ENCODE measurements around the gene ZFP36. TPM values are rescaled to one million over a fixed set of nuclear protein-coding genes. Genes with fewer than 3 reads are reported as not detected.
"Not testable (repeated sequence)": the region's sequence is repeated elsewhere in the genome, so short reads cannot be mapped to it uniquely, and the experiment has no call there.

The ZFP36 gene
- polyA plus RNA-seq, 4 donors: 20.3 to 59.1 (median 38.2) TPM

GRCh38 chr19:39435499-39436349 is 29.1 kb downstream of the ZFP36 start, which contains the start of gene RPS16:
Gene RPS16 (minus strand): TSS chr19:39435949. CDS start chr19:39435895, 54 bp downstream.
- peak; percentile 90 to 97 (median 94) for DNase-seq (ENCODE audit: low read depth in 4 of 4, low spot score in 3 of 4)

DNA sequence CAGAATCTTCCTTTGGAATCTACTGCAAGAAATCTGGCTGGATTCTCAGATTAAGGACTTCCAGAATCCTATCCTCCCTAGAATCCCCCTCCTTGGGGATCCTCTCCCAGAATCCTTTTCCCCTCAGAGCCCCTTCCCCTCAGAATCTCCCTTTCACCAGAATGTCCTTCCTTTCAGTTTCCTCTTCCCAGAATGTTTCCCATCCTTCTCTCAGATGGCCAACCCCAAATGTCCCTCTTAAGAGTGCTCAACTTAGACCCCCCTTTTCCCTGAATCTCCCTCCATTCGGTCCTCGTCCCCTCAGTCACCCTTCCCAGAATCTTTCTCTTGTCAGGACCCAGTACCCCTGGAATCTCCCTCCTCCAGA is 29.7 kb downstream of the ZFP36 start:
- no peak for DNase-seq (ENCODE audit: low read depth in 4 of 4, low spot score in 3 of 4)

DNA sequence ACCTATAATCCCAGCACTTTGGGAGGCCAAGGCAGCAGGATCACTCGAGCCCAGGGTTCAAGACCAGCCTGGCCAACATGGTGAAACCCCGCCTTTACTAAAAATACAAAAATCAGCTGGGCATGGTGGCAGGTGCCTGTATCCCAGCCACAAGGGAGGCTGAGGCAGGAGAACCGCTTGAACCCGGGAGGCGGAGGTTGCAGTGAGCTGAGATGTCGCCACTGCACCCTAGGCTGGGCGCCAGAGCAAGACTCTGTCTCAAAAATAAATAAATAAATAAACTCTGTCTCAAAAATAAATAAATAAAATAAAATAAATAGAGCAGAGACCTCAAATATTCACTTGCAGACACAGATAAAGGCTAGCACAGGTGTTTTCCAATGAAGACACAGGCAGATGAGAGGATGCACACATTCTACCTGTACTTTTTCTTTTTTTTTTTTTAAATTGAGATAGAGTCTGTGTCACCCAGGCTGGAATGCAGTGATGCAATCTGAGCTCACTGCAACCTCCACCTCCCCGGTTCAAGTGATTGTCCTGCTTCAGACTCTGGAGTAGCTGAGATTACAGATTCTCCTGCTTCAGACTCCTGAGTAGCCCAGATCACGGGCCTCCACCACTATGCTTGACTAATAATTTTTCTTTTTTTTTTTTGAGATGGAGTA is 31.8 kb downstream of the ZFP36 start:
- DNase-seq (ENCODE audit: low read depth in 4 of 4, low spot score in 3 of 4): no peak

DNA sequence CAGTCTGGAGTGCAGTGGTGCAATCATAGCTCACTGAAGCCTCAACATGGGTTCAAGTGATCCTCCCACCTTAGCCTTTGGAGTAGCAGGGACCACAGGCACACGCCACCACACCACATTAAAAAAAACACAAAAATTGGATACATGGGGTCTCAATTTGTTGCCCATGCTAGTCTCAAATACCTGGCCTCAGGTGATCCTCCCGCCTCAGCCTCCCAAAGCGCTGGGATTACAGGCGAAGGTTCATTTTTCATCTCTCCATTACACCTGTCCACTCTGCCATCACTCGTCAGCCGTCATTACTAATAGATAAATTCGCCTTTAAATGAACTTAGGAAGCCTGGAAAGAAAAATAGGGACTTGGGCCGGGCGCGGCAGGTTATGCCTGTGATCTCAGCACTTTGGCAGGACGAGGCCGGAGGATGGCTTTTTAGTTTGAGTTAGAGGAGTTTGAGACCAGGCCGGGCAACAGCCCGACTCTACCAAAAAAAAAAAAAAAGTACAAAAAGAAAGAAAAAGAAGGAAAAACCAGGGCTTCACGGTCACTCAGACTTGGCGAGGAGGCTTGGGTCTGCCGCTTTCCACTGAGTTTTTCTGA is 38.0 kb downstream of the ZFP36 start:
- DNase-seq (ENCODE audit: low read depth in 4 of 4, low spot score in 3 of 4): no peak

DNA sequence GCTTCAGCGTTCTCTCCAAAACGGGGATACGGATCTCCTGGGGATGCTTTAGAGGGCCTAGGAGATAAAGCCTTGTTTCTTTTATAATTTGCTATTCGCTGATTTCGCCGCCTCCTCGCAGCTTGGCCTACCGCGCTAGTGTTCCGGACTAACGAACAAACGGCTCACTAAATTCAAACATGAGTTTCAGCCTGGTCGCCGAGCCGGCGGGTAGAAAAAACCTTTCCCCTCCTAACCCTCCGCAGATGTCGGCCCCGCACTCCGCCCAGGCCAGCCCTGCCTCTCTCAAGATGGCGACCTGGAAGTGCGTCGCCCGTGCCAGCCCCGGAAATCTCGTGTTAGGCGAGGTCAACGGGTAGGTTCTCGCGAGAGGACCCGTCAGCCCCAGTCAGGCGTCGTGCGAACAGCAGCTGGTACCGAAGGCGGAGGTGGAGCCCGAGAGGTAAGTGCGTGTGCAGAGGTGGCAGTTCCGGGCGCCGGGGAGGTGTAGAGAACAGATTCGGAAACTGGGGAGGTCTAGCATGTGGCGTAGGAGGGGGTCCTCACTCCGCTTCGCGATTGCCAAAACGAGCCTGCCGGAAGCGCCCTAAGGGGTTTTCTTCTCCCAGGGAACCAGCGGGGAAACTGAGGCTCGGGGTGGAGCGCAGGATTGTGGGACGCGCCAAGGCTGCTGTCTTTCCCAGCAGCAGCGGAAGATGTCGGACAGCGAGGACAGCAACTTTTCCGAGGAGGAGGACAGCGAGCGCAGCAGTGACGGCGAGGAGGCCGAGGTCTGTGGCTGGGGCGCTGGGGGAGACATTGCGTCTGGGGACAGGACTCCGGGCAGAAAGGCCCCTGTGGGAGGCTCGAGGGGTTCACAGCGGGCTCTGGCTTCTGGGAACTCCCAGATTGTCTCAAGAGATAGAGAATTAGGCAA is 38.8 kb downstream of the ZFP36 start, which contains the start of gene SUPT5H:
Gene SUPT5H, plus strand, starts transcription at position 387 of the 916 bp plus-strand sequence. Its CDS starts 309 bp downstream, at position 696.
- DNase-seq (ENCODE audit: low read depth in 4 of 4, low spot score in 3 of 4): peak; percentile 92 to 95 (median 95)

- DNase-seq (ENCODE audit: low read depth in 4 of 4, low spot score in 3 of 4): no peak
Measured at GRCh38 chr19:39446365-39447084, 39.9 kb downstream of the ZFP36 start.

- DNase-seq (ENCODE audit: low read depth in 4 of 4, low spot score in 3 of 4): no peak
Measured at GRCh38 chr19:39448271-39448670, 41.6 kb downstream of the ZFP36 start.

DNA sequence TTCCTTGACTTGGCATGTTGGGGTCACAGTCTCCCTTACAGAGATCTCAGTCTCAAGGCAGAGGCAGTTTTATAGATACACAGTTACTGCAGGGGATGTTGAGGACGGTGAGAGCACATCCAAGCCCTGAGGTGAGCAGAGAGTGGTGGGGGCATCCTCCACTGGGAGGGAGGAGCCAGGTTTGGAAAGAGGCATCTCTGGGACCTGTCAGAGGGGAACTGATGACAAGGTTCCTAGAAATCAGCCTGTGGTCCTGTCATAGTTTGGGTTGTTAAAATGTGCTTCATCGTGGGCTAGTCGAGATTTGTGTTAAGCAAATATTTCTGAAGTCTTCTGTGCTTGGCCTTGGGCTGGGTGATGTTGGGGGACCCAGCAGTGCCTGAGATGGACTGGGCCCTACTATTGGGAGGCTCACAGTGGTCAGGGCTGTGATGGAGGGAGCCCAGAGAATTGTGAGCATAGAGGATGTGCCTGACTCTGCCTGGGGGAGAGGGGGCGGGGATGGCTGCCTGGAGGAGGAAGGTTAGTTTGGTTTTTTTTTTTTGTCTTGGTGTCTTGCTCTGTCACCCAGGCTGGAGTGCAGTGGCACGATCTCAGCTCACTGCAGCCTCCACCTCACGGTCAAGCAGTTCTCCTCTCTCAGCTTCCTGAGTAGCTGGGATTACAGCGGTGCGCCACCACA is 42.6 kb downstream of the ZFP36 start:
- no peak for DNase-seq (ENCODE audit: low read depth in 4 of 4, low spot score in 3 of 4)

GRCh38 chr19:39451257-39451656 is 44.6 kb downstream of the ZFP36 start:
- not testable (repeated sequence) for DNase-seq (ENCODE audit: low read depth in 4 of 4, low spot score in 3 of 4)

Other genes with a start within 250 kb of the ZFP36 start
- 1 to 10 TPM in 3 of 4 donors, under 1 TPM in 1; 0.93 to 4.7 (median 1.6) TPM for gene NCCRP1, start 209.9 kb upstream of the ZFP36 start, polyA plus RNA-seq (ENCODE audit: insufficient read length in 4 of 4)
- not detected for gene SYCN, start 202.6 kb upstream of the ZFP36 start, polyA plus RNA-seq (ENCODE audit: insufficient read length in 4 of 4)
- gene IFNL3, start 161.8 kb upstream of the ZFP36 start, polyA plus RNA-seq (ENCODE audit: insufficient read length in 4 of 4): under 1 TPM in 1 of 4 donors, not detected in 3; 0.10 TPM
- under 1 TPM in 2 of 4 donors, not detected in 2; 0.14 to 0.17 TPM for gene IFNL4, start 158.0 kb upstream of the ZFP36 start, polyA plus RNA-seq (ENCODE audit: insufficient read length in 4 of 4)
- gene IFNL2, start 138.5 kb upstream of the ZFP36 start, polyA plus RNA-seq (ENCODE audit: insufficient read length in 4 of 4): not detected
- gene IFNL1, start 110.4 kb upstream of the ZFP36 start, polyA plus RNA-seq (ENCODE audit: insufficient read length in 4 of 4): not detected
- 1 to 10 TPM; 1.4 to 2.5 (median 1.7) TPM for gene LRFN1, start 86.0 kb upstream of the ZFP36 start, polyA plus RNA-seq (ENCODE audit: insufficient read length in 4 of 4)
- 10 to 100 TPM; 24.6 to 29.2 (median 25.3) TPM for gene GMFG, start 70.8 kb upstream of the ZFP36 start, polyA plus RNA-seq (ENCODE audit: insufficient read length in 4 of 4)
- 100 to 1,000 TPM; 106 to 136 (median 107) TPM for gene SAMD4B, start 64.4 kb upstream of the ZFP36 start, polyA plus RNA-seq (ENCODE audit: insufficient read length in 4 of 4)
- 10 to 100 TPM; 66.5 to 70.6 (median 68.6) TPM for gene PAF1, start 15.7 kb upstream of the ZFP36 start, polyA plus RNA-seq (ENCODE audit: insufficient read length in 4 of 4)
- gene MED29, start 15.5 kb upstream of the ZFP36 start, polyA plus RNA-seq (ENCODE audit: insufficient read length in 4 of 4): 10 to 100 TPM; 41.5 to 48.2 (median 43.1) TPM
- 10 to 100 TPM; 62.9 to 89.6 (median 84.1) TPM for gene PLEKHG2, start 5.8 kb downstream of the ZFP36 start, polyA plus RNA-seq (ENCODE audit: insufficient read length in 4 of 4)
- gene RPS16, start 29.1 kb downstream of the ZFP36 start, polyA plus RNA-seq (ENCODE audit: insufficient read length in 4 of 4): 1,000 to 10,000 TPM; 1,088 to 1,343 (median 1,270) TPM
- gene SUPT5H, start 38.7 kb downstream of the ZFP36 start, polyA plus RNA-seq (ENCODE audit: insufficient read length in 4 of 4): 100 to 1,000 TPM; 124 to 139 (median 138) TPM
- gene TIMM50, start 74.0 kb downstream of the ZFP36 start, polyA plus RNA-seq (ENCODE audit: insufficient read length in 4 of 4): 10 to 100 TPM; 69.7 to 81.3 (median 73.9) TPM
- gene DLL3, start 92.1 kb downstream of the ZFP36 start, polyA plus RNA-seq (ENCODE audit: insufficient read length in 4 of 4): under 1 TPM; 0.48 to 0.78 (median 0.65) TPM
- gene SELENOV, start 108.3 kb downstream of the ZFP36 start, polyA plus RNA-seq (ENCODE audit: insufficient read length in 4 of 4): 1 to 10 TPM; 4.0 to 8.3 (median 6.2) TPM
- gene EID2B, start 126.0 kb downstream of the ZFP36 start, polyA plus RNA-seq (ENCODE audit: insufficient read length in 4 of 4): 1 to 10 TPM; 3.7 to 5.1 (median 4.3) TPM
- 10 to 100 TPM; 20.7 to 25.4 (median 22.6) TPM for gene EID2, start 133.3 kb downstream of the ZFP36 start, polyA plus RNA-seq (ENCODE audit: insufficient read length in 4 of 4)
- gene LGALS13, start 195.7 kb downstream of the ZFP36 start, polyA plus RNA-seq (ENCODE audit: insufficient read length in 4 of 4): not detected
- not detected for gene LGALS16, start 249.1 kb downstream of the ZFP36 start, polyA plus RNA-seq (ENCODE audit: insufficient read length in 4 of 4)

Measured in right renal pelvis (tissue), 4 donors.